SW 1271 (cell line): ENCODE data around the gene MYO1D.
"Not testable (repeated sequence)": the region's sequence is repeated elsewhere in the genome, so short reads cannot be mapped to it uniquely, and the experiment has no call there.

Experiments used
- DNase-seq, 2 experiments: peaks; one replicate each; lab custom pipeline; 2025; lab: John Stamatoyannopoulos, UW

The MYO1D gene

DNA sequence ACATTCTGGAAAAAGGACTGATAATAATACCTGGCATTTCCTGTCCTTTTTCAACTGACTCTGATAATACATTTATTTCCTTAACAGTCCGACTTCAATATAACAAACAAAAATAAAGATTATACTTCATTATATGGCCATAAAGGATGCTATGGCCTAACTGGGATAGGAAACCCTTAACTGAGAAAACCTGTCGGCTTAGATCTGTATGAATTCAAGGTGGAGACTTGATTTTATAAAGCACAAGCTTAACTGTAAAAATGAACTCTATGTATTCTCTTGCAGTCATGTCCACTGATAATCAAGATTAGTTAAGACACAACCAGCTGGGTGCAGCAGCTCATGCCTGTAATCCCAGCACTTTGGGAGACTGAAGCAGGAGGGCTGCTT lies 102.2 kb downstream of the MYO1D start:
- no peak for DNase-seq

DNA sequence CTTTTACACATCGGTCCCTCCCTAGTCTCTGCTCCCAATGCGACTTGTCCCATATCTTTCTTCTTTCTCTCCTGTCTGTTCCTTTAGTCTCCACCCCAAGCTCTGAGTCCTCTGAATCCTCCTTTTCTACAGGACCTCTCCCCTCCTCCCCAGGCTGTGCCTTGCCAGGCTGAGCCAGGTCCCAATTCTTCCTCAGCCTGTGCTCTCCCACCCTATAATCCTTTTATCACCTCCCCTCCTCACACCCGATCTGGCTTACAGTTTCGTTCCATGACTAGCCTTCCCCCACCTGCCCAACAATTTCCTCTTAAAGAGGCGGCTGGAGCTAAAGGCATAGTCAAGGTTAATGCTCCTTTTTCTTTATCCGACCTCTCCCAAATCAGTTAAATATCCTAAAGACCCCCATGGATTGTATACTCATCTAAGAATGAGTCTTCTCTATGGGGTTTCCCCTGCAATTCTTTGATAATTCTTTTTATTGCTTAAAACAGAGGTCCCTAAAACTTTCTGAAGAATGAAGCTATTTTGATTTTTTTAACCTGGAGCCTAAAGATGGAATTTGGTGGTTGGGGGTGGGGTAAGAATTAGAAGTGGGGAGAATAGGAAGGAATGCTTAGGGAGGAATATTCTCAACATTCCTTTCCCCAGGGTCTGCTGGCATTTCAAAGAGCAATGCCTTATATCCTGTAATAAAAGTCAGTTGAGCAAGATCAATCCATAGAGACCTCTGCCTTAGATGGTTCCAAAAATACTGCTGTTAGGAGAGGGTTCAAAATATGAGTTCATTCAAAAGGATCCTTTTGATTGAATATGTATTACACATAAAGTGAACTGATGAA lies 102.8 kb downstream of the MYO1D start:
- no peak for DNase-seq

DNA sequence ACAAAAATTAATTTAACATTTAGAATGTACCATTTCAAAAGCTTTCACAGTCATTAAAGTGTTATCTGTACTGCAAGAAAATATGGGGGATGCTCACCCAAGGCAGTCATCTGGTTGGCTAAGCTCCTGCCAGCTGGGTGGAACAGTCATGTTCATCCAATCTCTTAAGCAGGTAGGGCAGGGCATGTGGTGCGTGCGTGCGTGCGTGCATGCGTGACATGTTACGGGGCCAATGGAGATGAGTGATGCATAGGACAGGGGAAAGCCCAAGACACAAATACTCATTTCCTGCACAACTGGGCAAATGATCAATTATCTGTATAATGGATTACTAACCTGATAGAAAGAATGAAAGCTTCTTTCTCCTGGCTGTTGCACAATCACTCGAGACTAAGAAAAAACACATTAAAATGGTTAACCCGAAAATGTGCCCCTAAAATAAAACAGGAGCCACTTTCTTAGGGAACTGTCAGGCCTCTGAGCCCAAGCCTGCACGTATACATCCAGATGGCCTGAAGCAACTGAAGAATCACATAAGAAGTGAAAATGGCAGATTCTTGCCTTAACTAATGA lies 104.4 kb downstream of the MYO1D start:
- no peak for DNase-seq

DNA sequence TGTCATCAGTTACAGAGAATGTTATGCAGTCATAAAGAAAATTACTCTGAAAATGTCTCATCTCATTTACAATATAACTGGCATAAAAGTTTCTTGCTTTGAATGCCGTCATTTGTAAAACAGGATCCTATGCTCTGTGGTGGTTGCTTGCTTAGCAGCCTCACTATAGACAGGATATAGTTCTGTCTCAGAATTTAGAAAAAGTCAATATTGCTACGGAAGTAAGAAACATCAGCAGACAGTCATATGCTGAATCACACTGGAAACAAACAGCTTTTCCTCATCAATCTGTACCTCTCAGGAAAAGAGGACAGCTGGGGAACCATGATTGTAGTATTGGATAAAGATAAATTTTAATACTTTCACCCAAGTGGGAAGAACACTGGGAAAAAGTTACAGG lies 105.5 kb downstream of the MYO1D start:
- DNase-seq = no peak

DNA sequence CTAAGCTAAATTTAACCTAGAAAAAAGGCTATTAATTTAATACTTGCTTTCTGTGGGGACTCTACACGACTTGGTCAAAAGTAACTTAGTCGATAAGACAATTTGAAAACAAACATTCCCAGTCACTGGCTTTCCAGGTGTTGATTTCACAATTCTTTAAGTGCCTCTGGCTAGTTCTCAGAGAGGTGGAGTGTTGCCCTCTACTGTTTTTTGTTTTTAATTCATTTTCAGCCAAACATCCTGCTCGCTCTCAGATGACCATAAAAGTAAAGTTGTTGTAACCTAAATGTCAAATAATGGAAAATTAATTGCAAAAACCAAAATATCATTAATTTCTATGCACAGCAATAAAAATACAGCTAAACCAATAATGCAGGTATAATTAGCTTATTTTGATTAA lies 107.1 kb downstream of the MYO1D start:
- peak in 1 of 2 experiments; percentile 14 for DNase-seq

DNA sequence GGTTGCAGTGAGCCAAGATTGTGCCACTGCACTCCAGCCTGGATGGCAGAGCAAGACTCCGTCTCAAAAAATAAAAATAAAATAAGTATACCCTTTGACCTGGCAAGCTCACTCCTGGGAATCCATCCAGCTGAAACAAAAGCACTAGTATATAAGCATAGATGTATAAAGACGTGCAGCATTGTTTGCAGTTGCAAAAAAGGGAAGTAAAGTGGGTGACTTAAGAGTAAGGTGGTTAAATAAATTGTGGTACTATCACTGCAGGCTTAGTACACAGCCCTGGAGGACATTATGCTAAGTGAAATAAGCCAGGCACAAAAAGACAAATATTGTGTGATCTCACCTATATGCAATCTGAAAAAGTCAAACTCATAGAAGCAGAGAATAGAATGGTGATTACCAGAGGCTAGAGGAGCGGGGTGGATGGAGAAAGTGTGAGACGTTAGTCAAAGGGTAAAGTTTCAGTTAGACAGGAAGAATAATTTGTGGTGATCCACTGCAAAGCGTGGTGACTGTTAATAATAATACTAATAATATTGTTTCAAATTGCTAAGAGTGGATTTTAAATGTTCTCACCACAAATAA lies 113.0 kb downstream of the MYO1D start:
- no peak for DNase-seq

DNA sequence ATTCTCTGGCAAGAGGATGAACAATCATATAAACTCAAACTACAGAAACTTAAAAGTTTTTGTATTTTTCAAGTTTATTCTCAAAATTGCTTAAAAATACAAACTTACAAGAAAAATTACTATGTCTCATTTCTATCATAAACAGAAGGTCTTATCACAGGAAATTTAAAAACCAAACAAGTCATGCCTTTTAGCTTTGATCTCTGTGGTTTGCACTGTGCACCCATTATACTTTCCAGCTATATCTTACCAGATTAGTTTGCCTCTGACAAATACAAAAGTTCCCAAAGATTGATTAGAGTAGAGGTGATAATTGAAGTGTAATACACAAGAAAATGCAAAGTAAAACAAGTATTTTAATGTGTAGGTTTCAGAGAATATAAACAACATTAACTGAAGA lies 117.4 kb downstream of the MYO1D start:
- DNase-seq = no peak

DNA sequence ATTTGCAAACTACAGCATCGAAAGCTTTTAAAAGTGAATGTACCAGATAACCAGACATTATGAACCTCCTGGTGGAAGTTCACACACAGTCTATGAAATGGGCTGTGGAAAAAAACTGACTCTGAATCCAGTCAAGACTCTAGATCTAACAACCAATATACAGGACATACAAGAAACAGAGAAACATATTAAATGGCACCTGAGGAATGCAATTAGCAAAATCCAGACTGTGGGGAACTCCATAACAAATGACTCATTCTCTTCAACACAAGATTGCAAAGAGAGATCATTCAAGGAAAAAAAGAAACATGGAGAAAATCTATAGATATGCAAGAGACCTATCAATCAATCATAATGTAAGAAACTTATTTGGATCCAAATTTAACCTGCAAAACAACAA lies 119.0 kb downstream of the MYO1D start:
- no peak for DNase-seq

DNA sequence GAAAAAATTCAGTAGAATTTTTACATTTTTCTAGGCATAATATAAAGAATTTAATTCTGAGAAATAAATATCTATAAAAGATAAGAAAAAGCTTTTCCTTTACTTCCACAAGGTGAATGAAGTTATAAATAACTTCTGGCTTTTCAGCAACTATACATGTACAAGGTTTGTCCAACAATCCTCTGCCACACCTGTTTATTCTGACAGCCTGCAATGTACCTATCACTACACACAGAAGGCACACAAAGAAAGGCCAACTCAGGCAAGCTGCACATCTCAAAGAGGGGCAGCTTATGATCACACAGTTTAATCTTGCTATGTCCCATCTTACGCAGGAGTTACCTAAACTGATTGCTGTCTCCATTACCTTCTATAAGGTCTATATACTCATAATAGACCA lies 120.2 kb downstream of the MYO1D start:
- no peak for DNase-seq

DNA sequence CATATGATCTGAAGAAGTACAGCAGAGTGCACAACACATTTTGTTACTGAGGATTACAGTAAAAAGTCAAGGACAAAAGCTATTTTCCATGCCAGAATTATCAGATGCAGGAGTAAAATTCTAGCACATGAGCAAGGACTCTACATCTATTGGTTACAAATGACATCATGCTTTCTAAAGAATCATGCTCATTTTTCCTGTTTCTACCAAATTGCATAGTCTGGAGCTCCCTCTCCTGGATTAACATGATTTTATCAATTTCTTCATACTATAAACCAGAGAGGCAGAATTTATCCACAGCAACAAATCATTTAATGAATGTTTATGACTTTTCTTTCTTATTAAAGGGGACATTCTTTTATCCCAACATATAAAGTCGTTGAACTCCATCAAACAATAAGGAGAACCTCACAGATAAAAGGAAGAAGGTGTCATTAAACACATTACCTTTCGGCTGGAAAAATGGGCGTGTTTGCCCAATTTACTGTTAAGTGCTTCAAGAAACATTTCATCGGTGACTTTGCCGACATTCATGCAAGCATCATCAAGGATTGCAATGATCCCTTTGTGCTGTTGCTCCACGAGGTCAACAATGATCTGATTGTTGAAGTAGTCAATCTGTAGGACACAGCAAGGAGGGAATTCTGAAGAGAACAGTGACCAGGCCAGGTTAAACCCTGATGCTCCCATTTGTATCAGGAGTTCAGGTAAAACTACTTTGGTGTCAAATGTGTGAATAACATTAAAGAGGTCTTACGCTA lies 121.7 kb downstream of the MYO1D start:
- peak in 1 of 2 experiments; percentile 73 for DNase-seq

DNA sequence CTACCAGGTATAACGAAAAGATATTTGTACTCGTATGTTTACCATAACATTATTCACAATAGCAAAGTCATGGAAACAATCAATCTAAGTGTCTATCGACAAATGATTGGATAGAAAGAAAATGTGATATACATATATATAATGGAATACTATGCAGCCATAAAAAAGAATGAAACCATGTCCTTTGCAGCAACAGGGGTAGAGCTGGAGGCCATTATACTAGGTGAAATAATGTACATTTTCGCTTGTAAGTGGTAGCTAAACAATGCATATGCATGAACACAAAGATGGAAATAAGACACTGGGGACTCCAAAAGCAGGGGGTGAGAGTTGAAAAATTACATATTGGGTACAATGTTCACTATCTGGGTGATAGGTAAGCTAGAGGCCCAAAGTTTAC lies 124.0 kb downstream of the MYO1D start:
- DNase-seq = no peak

DNA sequence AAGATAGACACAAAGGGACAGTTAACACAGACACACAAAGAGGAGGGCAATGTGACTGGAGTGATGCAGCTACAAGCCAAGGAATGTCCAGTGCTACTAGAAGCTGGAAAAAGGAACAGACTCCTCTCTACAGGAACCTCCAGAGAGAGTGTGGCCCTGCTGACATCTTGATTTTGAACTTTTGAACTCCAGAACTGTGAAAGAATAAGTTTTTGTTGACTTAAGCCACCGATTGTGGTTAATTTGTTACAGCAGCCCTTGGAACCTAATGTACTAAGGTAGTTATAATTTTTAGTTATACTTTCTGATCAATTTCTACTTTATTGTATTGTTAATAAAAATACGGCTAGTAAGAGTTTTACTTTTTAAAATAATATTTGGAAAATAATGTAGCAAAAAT lies 129.1 kb downstream of the MYO1D start:
- no peak for DNase-seq

DNA sequence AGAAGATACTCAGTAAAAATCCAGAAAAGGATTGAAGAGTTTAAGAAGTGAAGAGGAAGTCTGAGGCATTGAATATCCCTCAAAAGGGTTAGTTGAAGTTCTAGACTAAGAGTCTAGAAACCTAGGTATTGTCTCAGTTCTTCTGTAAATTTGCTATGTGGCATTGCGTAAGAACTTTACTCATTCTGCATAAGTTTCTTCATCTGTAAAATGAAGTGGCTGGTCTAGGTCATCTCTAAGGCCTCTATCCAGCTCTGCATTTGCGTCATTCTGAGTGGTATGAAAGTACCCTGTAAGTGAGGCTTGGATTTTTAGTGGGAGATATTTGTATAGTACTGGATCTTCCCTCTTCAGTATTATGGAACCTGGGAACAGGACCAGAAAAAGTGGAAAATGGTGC lies 130.2 kb downstream of the MYO1D start:
- DNase-seq = no peak

DNA sequence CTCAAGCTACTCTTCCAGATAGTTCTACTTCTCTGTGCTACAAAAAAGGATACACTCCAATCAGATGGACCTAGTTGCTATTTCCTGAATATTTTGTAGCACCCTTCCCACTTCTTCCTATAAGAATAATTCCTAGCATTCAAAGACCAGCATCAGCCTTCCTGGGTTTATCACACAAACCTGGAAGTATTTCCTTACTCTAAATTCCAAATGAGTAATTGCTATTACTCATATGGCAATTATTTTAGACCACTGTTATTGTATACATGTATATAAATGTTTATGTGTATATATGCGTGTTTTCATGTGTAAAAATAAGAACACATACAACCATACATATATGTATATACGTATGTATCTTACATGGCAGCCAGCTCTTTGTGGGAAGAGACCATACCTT lies 130.6 kb downstream of the MYO1D start:
- DNase-seq = no peak

DNA sequence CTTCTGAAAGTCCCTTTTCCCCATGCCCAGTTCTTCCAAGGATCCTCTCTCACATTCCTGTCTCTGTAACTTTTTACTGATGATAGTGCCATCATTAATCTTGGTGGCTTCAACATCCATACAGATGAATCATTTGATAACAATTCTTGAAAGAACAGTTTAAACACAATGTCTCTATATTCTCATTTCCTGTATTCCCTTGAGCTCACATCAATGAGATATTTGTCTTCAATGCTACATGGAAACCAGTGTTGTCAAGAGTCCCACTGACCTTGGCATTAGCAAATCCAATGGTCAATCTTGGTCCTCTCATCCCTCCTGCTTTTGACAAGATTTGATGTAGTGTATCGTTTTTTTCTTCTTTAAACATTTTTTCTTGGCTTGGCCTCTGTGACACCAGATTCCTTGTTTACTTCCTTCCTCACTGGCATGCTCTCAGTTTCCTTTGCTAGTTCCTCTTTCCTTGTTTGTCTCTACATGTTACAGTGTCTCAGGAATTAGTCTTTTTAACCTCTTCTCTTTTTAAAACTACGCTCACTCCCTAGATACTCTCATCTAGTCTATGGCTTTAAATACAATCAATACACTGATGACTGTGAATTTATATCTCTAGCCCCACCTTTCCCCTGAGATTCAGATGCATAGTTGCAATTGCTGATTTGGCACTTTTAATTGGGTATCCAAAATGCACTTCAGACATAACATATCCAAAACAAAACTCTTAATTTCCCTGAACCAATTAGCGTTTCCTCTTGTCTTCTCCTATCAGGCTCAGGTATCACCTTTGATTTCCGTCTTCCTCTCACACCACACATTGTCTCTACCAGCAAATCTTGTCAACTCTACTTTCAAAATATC lies 134.0 kb downstream of the MYO1D start:
- DNase-seq = no peak

DNA sequence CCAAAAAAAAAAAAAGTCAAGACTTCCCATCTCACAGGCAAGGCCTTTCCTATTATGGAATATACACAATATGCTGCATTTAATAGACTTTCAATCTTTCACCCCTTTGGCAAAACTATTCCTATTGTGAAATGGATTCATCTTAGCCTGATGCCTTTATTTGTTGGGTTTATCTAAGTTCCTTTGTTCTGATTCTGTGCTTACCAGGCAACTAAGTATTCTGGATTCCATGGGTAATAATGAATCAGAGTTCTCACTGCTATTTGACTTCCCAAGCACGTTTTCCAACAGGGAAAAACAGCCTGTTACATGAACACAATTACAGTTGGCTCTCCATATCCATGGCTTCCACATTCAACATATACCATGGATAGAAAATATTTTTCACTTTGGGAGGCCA lies 135.5 kb downstream of the MYO1D start:
- DNase-seq = no peak

DNA sequence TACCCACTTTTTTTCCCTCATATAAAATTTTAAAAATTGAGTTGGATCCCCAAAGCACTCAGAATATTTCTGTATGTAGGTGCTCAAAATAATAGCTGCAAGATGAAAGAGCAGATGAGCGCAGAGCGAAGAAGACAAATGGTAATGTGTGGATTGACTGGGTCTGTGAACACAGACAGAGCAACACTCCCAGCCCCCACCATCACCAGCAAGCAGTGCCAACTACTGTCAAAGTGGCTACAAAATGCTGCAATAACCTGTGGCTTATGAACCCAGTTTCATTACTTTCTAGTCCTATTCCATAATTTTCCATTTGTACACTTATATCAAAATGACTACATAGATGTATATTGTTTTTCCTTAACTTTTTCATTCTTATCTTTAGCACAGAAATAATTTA lies 137.2 kb downstream of the MYO1D start:
- DNase-seq = no peak

DNA sequence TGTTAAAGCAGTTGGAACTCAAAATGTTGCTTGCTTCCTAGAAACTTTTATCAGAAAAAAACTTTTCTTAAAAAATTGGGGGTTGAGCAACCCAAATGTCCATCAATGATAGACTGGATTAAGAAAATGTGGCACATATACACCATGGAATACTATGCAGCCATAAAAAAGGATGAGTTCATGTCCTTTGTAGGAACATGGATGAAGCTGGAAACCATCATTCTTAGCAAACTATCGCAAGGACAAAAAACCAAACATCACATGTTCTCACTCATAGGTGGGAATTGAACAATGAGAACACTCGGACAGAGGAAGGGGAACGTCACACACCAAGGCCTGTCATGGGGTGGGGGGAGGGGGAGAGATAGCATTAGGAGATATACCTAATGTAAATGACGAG lies 137.8 kb downstream of the MYO1D start:
- not testable (repeated sequence) for DNase-seq

DNA sequence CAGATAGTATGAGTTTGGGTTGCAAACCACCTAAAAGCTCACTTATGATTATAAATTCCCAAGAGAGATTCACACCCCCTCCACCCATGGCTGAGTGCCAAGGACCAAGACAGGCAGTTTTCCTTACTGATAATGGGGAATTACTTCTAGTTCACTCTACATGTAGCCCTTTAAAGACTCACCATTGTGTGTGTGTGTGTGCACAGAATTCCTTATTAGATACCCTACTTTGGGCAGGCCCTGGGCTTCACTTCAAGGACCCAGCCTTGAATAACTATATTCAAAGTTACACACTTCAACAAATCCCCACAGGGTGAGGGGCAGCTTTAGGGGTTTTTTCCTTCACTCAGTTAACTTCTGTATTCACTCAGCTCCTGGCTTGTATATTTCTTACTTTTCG lies 143.5 kb downstream of the MYO1D start:
- DNase-seq = no peak

DNA sequence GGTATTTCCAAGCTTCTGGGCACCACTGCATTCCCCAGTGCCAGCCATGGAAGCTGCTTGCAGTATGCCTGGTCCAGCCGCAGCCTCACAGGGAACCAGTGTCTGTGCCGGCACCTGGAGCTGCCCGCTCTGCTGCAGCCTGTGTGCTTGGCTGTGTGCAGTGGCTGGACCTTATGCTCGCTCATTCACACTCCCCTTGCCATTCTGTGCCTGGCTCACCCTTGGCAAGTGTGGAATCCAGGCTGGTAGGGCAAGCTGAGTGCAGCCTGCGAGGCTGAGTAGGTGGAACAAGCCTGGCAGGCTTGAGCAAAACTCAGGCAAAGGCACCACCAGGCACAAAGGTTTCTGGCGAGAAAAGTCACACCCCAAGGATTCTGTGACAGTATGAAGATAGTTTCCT lies 144.0 kb downstream of the MYO1D start:
- DNase-seq = no peak

DNA sequence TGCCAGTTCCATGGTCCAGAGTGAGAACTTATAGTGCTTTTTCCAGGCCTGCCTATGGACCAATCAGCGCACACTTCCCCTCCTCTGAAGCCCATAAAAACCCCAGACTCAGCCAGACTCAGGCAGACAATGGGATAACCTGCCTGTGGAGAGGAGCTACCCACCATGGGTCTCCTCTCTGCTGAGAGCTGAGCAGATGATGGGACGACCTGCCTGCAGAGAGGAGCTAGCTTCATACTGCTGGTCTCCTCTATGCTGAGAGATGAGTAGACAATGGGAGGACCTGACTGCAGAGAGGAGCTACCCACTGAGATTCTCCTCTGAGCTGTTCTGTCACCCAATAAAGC lies 144.7 kb downstream of the MYO1D start:
- DNase-seq = no peak
